ENCODE results near the gene FAM13A. TPM values are rescaled to one million over a fixed set of nuclear protein-coding genes. Genes with fewer than 3 reads are reported as not detected.

FAM13A gene
- total RNA-seq, 1 donor from 2014 or later: 29.5 TPM

- no peak for DNase-seq (ENCODE audit: low spot score, unreplicated experiment)
- H3K36me3 Mint-ChIP-seq (ENCODE audit: insufficient read depth): peaks cover 29% of the 10 kb centered on the region
- no peaks in the 10 kb centered on the region for H3K4me1 Mint-ChIP-seq (ENCODE audit: low read depth)
- H3K9me3 Mint-ChIP-seq (ENCODE audit: low read depth): no peaks in the 10 kb centered on the region
- no peak overlapping the region for H3K27ac Mint-ChIP-seq
- TF ChIP-seq CTCF (IDR thresholded peaks at IDR 0.05; ENCODE audit: unreplicated experiment): no peak
- H3K4me3 Mint-ChIP-seq (ENCODE audit: low read depth): no peak overlapping the region
- no peaks in the 10 kb centered on the region for H3K27me3 Mint-ChIP-seq
Measured at GRCh38 chr4:88744609-88745008, 312.4 kb downstream of the FAM13A start.

- Mint-ChIP-seq H3K27ac (no peak overlapping the region), H3K4me3 (ENCODE audit: low read depth) (no peak overlapping the region), H3K9me3 (ENCODE audit: low read depth) (no peaks in the 10 kb centered on the region), H3K4me1 (ENCODE audit: low read depth) (no peaks in the 10 kb centered on the region), H3K27me3 (no peaks in the 10 kb centered on the region), H3K36me3 (ENCODE audit: insufficient read depth) (peaks cover 25% of the 10 kb centered on the region)
- no peak for TF ChIP-seq CTCF (IDR thresholded peaks at IDR 0.05; ENCODE audit: unreplicated experiment)
- no peak for DNase-seq (ENCODE audit: low spot score, unreplicated experiment)
Measured at GRCh38 chr4:88743696-88744095, 313.3 kb downstream of the FAM13A start.

GRCh38 chr4:88742561-88742960 is 314.4 kb downstream of the FAM13A start:
- Mint-ChIP-seq H3K27me3 (no peaks in the 10 kb centered on the region), H3K9me3 (ENCODE audit: low read depth) (no peaks in the 10 kb centered on the region), H3K36me3 (ENCODE audit: insufficient read depth) (peaks cover 18% of the 10 kb centered on the region), H3K4me1 (ENCODE audit: low read depth) (peaks cover 7% of the 10 kb centered on the region), H3K27ac (no peak overlapping the region), H3K4me3 (ENCODE audit: low read depth) (no peak overlapping the region)
- TF ChIP-seq CTCF (IDR thresholded peaks at IDR 0.05; ENCODE audit: unreplicated experiment): no peak
- no peak for DNase-seq (ENCODE audit: low spot score, unreplicated experiment)

- no peak overlapping the region for H3K4me3 Mint-ChIP-seq (ENCODE audit: low read depth)
- no peak for DNase-seq (ENCODE audit: low spot score, unreplicated experiment)
- TF ChIP-seq CTCF (IDR thresholded peaks at IDR 0.05; ENCODE audit: unreplicated experiment): no peak
- no peaks in the 10 kb centered on the region for H3K27me3 Mint-ChIP-seq
- peaks cover 17% of the 10 kb centered on the region for H3K4me1 Mint-ChIP-seq (ENCODE audit: low read depth)
- peak overlapping the region; percentile 94 for H3K27ac Mint-ChIP-seq
- peaks cover 11% of the 10 kb centered on the region for H3K36me3 Mint-ChIP-seq (ENCODE audit: insufficient read depth)
- no peaks in the 10 kb centered on the region for H3K9me3 Mint-ChIP-seq (ENCODE audit: low read depth)
Measured at GRCh38 chr4:88738180-88738579, 318.8 kb downstream of the FAM13A start.

- Mint-ChIP-seq H3K9me3 (ENCODE audit: low read depth) (no peaks in the 10 kb centered on the region), H3K36me3 (ENCODE audit: insufficient read depth) (peaks cover 10% of the 10 kb centered on the region), H3K4me1 (ENCODE audit: low read depth) (peaks cover 17% of the 10 kb centered on the region), H3K27ac (peak overlapping the region; percentile 94), H3K27me3 (no peaks in the 10 kb centered on the region), H3K4me3 (ENCODE audit: low read depth) (peak overlapping the region; percentile 33)
- TF ChIP-seq CTCF (IDR thresholded peaks at IDR 0.05; ENCODE audit: unreplicated experiment): no peak
- DNase-seq (ENCODE audit: low spot score, unreplicated experiment): no peak
Measured at GRCh38 chr4:88737307-88737941, 319.6 kb downstream of the FAM13A start.
